Panc1 (cell line): Measurements from ENCODE around the gene RASIP1. TPM values are rescaled to one million over a fixed set of nuclear protein-coding genes. Genes with fewer than 3 reads are reported as not detected.
A peak's percentile ranks its signal among the peaks of the same experiment; 100 is the strongest.
"Not testable (repeated sequence)": the region's sequence is repeated elsewhere in the genome, so short reads cannot be mapped to it uniquely, and the experiment has no call there.

ENCODE experiments used
- ATAC-seq: fragments of 200-7000 bp; cut with Tn5 transposase; 2 replicates; pipeline ENCODE4 v1.9.1; 2020; ENCODE audit warnings: mild to moderate bottlenecking, moderate library complexity
- BruUV-seq: library from RNA; stranded (reverse); fragments of 400-500 nt; replicated peaks from 2 replicates; lab custom pipeline; 2021; lab: Mats Ljungman, UMichigan
- CTCF ChIA-PET: fragments of 300-600 bp; sonication (Branson Sonifier 250); formaldehyde crosslinking; loops from one replicate; lab custom pipeline; 2022; ENCODE audit warnings: antibody characterized with exemption; lab: Charles Lee
- POLR2A ChIA-PET: fragments of 300-600 bp; sonication (Branson Sonifier 250); formaldehyde crosslinking; loops from one replicate; lab custom pipeline; 2022; ENCODE audit warnings: antibody characterized with exemption; lab: Charles Lee
- DNase-seq: peaks from one replicate; pipeline ENCODE4 v3.0.0-alpha.2; 2010; ENCODE audit warnings: low read depth, low spot score
- H3K27ac ChIP-seq: 2 replicates; pipeline ENCODE4 v1.5.1; 2011; ENCODE audit warnings: mild to moderate bottlenecking, low read length, inconsistent platforms
- H3K27me3 ChIP-seq: fragments of 200-500 bp; sonication (Bioruptor generic); 2 replicates; pipeline ENCODE4 v1.6.0; 2014; ENCODE audit warnings: low read length, inconsistent platforms; ENCODE audit not compliant: control insufficient read depth, insufficient read depth
- H3K36me3 ChIP-seq: fragments of 200-500 bp; sonication (Bioruptor generic); 2 replicates; pipeline ENCODE4 v1.5.1; 2014; ENCODE audit warnings: inconsistent platforms, mild to moderate bottlenecking, low read length, moderate library complexity; ENCODE audit not compliant: control insufficient read depth, insufficient read depth
- H3K4me1 ChIP-seq: 2 replicates; pipeline ENCODE4 v1.5.1; 2011; ENCODE audit warnings: inconsistent platforms, mild to moderate bottlenecking, low read length, moderate library complexity; ENCODE audit not compliant: control insufficient read depth, insufficient read depth
- H3K4me3 ChIP-seq, 2 experiments: 2 replicates each; pipeline ENCODE4 v1.5.1; 2011 to 2012; ENCODE audit warnings: low read depth in 2 of 2, low read length in 2 of 2, mild to moderate bottlenecking in 2 of 2, inconsistent platforms in 1 of 2, moderate library complexity in 1 of 2
- H3K9me3 ChIP-seq: fragments of 200-500 bp; sonication (Bioruptor generic); 2 replicates; pipeline ENCODE4 v1.5.1; 2014; ENCODE audit warnings: low read depth, mild to moderate bottlenecking, inconsistent platforms, low read length, moderate library complexity; ENCODE audit not compliant: control insufficient read depth, insufficient read depth
- POLR2AphosphoS5 ChIP-seq: IDR thresholded peaks from 2 replicates; pipeline ENCODE4 v1.6.1; 2012; ENCODE audit warnings: mild to moderate bottlenecking, low read depth, low read length, moderate library complexity
- REST ChIP-seq, 2 experiments: IDR thresholded peaks; 2 replicates each; pipeline ENCODE4 v1.6.1; 2011 to 2012; ENCODE audit warnings: low read depth in 2 of 2, control low read depth in 1 of 2, low read length in 1 of 2, mild to moderate bottlenecking in 1 of 2, moderate library complexity in 1 of 2; ENCODE audit not compliant: insufficient read depth in 1 of 2
- SIN3A ChIP-seq: IDR thresholded peaks from 2 replicates; pipeline ENCODE4 v1.6.1; 2012; ENCODE audit warnings: low read depth, mild to moderate bottlenecking, low read length, moderate library complexity, borderline replicate concordance; ENCODE audit not compliant: insufficient read depth
- TCF7L2 ChIP-seq: IDR thresholded peaks from 2 replicates; pipeline ENCODE4 v1.6.1; 2011; ENCODE audit warnings: mild to moderate bottlenecking, low read depth, low read length, inconsistent platforms
- in situ Hi-C: cut with HindIII; loops from 2 replicates; pipeline ENCODE4 v1.10.0; 2016; ENCODE audit warnings: low sequenced_read_pairs, low pct_unique_long_range_greater_than_20kb
- intact Hi-C: fragments of 100-400 bp; cut with micrococcal nuclease; formaldehyde crosslinking; loops from one replicate; pipeline ENCODE4 v1.10.0; 2022; ENCODE audit not compliant: unreplicated experiment
- total RNA-seq: library from RNA; stranded (reverse); gene quantifications from one replicate; pipeline ENCODE4 v1.2.1, GENCODE V29; 2021; ENCODE audit not compliant: unreplicated experiment
- TF ChIP-seq, protein P1 (sequence below): fragments of 450-650 bp; IDR thresholded peaks from 2 replicates; pipeline ENCODE4 v1.5.1; 2017; ENCODE audit warnings: mild to moderate bottlenecking

RASIP1 gene
- total RNA-seq, 1 experiment from 2014 or later: 0.41 TPM

DNA sequence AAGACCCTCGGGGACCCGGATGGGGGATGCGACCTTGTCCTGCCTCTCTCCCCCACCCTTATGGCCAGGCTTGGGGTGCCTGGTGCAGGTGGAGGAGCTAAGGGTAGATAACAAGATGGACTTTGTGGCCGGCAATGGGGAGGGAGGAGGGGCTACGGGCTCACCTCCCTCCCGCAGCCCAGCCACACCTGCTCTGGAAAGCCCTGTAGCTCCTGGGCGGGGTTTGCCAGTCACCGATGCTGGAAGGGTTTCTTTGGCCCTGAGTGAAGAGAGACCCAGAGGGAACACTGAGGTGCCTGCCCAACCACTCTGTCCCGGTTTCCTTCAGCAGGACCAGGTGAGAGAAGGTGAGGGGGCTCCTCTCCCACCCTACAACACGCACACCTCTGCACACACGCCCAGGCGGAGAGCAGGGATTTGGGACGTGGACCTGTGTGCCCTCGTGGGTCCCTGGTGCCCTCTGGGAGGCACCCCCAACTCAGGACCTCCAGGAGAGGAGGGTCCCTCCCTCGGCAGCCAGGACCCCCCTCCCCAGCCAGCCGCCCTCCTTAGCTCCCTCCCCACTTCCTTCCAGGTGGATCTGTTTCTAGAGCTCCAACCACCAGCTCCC lies 44.6 kb downstream of the RASIP1 start, which contains the start of gene FUT2:
Gene FUT2 (plus strand): TSS at position 229 of the 610 bp plus-strand sequence. CDS start 6,986 bp downstream, outside the sequence.
- ATAC-seq (no peak), DNase-seq (no peak)
- Histone ChIP-seq H3K4me3 (peak within 1 kb of the TSS; percentile 3 to 32), H3K27ac (no peak within 1 kb of the TSS; the same call in 1 of the 2 replicates), H3K9me3 (no peaks in the 10 kb centered on the region), H3K4me1 (peaks cover 3% of the 10 kb centered on the region; the same call in 1 of the 2 replicates), H3K36me3 (no peaks in the 10 kb centered on the region), H3K27me3 (no peaks in the 10 kb centered on the region)
- in situ Hi-C loops (no loop called here), intact Hi-C loops (no loop called here)
- ChIA-PET POLR2A (no interaction called here), CTCF (no interaction called here)
- TF ChIP-seq SIN3A (no peak), REST (IDR thresholded peaks at IDR 0.05; ENCODE audit: insufficient read depth in 1 of 2, low read depth in 2 of 2, low read length in 1 of 2) (no peak), TCF7L2 (no peak), POLR2AphosphoS5 (no peak)
- TF ChIP-seq, protein P1, sequence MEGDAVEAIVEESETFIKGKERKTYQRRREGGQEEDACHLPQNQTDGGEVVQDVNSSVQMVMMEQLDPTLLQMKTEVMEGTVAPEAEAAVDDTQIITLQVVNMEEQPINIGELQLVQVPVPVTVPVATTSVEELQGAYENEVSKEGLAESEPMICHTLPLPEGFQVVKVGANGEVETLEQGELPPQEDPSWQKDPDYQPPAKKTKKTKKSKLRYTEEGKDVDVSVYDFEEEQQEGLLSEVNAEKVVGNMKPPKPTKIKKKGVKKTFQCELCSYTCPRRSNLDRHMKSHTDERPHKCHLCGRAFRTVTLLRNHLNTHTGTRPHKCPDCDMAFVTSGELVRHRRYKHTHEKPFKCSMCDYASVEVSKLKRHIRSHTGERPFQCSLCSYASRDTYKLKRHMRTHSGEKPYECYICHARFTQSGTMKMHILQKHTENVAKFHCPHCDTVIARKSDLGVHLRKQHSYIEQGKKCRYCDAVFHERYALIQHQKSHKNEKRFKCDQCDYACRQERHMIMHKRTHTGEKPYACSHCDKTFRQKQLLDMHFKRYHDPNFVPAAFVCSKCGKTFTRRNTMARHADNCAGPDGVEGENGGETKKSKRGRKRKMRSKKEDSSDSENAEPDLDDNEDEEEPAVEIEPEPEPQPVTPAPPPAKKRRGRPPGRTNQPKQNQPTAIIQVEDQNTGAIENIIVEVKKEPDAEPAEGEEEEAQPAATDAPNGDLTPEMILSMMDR: no peak
- no TSS peak for BruUV-seq

GRCh38 chr19:48693629-48694028 lies 46.8 kb downstream of the RASIP1 start:
- H3K36me3 ChIP-seq, H3K4me1 ChIP-seq, H3K27ac ChIP-seq, POLR2A ChIA-PET, DNase-seq, BruUV-seq, H3K27me3 ChIP-seq, in situ Hi-C loops, H3K9me3 ChIP-seq, H3K4me3 ChIP-seq, CTCF ChIA-PET, intact Hi-C loops, ATAC-seq: not testable (repeated sequence)

GRCh38 chr19:48689449-48689848 lies 51.0 kb downstream of the RASIP1 start:
- ChIA-PET POLR2A (no interaction called here), CTCF (no interaction called here)
- TF ChIP-seq REST (IDR thresholded peaks at IDR 0.05; ENCODE audit: insufficient read depth in 1 of 2, low read depth in 2 of 2, low read length in 1 of 2): no peak
- no peak for TF ChIP-seq TCF7L2
- TF ChIP-seq, protein P1: no peak
- no peak for TF ChIP-seq SIN3A
- TF ChIP-seq POLR2AphosphoS5: no peak
- BruUV-seq: no TSS peak
- in situ Hi-C loops (no loop called here), intact Hi-C loops (no loop called here)
- Histone ChIP-seq H3K36me3 (no peaks in the 10 kb centered on the region), H3K27me3 (no peaks in the 10 kb centered on the region), H3K4me3 (no peak overlapping the region), H3K27ac (no peak overlapping the region), H3K4me1 (no peaks in the 10 kb centered on the region), H3K9me3 (no peaks in the 10 kb centered on the region)
- no peak for DNase-seq
- no peak for ATAC-seq
